ENCODE data around the gene VPS26C. TPM values are rescaled to one million over a fixed set of nuclear protein-coding genes. Genes with fewer than 3 reads are reported as not detected.
A peak's percentile ranks its signal among the peaks of the same experiment; 100 is the strongest.

VPS26C gene
- polyA plus RNA-seq, 5 donors = 33.1 to 43.4 (median 40.2) TPM

- no peak for DNase-seq
Observed at GRCh38 chr21:37206496-37206895, 60.6 kb downstream of the VPS26C start.

DNA sequence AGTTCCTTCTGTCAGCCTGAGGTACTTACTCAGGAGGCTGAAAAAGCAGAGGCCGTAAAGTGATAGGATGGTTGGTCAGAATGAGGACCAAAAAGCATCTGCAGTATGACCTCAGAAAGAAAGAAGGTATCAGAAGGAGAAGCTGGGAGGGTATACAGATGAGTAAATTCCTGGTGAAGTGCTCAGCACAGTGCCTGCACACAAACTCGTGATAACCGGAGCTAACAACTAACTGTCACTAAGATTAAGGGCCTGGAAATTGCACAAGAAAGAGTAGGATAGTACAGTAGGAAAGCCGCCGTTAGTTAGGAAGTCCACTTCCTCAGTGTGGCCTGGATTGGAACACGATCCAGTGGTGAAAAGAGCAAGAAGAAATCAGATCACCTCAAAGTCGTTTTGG is 62.6 kb downstream of the VPS26C start:
- DNase-seq = no peak

DNA sequence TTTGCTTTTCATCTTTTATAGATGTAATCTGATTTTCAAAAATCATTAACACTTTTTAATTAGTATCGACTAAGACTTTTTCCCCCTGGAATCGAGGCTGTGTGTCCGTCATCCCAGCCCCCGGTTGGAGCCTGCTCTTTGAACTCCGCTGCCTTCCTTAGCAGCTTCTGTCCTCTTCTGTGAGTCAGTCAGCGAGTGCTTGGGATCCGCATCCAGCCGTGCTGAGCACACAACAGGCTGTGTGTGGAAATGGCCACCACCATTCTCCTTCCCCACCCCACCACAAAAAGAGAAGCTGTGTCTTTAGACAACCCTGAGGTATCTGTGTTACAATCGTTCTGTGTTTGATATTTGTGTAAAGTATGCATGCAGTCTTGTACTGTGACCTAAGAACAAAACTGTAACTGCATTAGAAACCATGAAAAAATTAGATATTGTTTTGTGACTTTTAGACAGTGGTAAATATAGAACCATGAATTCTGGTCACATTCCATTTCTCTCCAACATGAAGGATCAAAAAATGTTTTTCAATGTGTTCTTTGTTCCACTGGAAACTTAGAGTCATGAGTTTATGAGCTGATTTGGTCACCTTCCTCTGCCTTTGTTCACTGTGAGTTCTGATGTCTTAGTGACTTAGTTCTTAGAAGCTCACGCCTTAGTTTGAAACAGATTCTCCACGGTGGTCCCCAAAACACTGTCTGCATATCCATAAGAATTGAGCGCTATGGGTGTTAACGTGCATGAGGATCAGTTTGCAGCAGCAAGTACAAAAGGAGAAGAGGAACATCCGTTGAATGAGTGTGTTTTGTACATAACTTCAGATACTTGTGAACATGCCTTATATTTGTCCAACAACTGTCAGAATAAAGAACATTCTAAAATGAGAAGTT is 64.7 kb downstream of the VPS26C start:
- no peak for DNase-seq

DNA sequence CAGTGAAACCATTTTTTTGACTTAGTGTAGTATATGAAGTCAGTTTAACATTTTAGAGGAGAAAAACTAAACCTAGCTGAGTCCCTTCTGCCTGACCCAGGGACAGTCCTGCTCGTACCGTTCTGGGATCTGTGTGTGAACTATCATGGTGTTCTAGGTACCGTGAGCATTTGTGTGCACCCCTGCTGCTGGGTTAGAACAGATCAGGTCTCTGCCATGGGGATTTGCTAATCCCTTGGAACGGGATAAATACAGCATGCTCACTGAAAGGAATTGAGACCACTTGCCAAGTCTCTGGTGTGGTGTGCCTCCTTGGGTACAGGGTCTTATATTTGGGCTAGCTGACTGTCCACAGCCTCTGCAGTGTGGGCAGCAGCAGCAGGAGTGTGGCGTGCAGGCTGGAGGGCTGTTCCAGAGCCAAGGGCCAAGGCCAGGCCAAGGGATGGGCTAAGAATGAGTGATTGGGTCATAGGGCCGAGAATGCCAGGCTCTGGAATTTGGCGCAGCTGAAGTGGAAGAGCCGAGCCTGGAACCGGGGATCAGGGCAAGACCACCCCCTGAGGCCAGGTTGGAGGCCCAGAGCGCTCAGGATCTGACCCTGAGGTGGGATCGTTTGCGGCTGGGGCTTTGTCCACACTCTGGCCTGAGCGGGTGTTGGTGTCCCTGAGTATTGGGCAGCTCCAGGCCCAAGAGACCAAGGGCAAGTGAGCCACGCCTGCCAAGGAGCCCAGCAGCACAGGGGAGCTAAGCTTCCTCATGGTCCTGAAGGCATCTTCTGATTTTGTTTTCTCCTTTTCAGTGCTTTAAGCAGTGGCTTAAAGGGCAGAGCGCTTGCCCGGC is 66.3 kb downstream of the VPS26C start:
- DNase-seq = no peak

- DNase-seq = no peak
Observed at GRCh38 chr21:37199057-37199924, 67.8 kb downstream of the VPS26C start.

DNA sequence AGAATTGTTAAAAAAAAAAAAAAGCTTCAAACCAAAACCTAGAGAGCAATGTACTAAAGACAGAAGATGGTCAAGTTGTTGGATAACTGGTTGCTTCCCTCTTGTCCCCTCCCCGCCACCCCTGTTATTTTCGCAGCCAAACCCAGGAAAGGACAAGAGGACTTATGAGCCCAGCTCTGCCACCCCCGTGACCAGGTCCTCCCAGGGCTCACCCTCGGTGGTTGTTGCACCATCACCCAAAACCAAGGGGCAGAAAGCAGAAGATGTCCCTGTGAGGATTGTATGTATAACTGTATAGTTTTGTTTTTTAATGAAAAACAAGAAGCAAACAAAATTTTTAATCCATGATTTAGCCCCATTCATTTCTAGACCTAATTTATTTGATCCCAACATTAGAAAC is 69.4 kb downstream of the VPS26C start:
- DNase-seq = no peak

GRCh38 chr21:37196847-37197246 is 70.3 kb downstream of the VPS26C start:
- DNase-seq = no peak

DNA sequence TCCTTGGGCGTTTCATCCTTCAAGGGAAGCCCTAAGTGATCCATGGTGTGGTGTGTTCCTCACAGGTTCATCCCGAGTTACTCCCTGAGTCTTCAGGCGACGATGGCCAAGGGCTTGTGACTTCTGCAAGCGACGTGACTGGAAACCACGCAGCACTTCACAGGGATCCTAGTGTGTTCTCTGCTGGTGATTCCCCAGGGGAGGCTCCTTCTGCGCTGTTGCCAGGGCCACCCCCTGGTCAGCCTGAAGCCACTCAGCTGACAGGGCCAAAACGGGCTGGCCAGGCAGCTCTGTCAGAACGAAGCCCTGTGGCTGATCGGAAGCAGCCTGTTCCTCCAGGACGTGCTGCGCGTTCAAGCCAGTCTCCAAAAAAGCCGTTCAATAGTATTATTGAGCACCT is 71.5 kb downstream of the VPS26C start:
- DNase-seq = no peak

- no peak for DNase-seq
Observed at GRCh38 chr21:37195059-37195458, 72.1 kb downstream of the VPS26C start.

DNA sequence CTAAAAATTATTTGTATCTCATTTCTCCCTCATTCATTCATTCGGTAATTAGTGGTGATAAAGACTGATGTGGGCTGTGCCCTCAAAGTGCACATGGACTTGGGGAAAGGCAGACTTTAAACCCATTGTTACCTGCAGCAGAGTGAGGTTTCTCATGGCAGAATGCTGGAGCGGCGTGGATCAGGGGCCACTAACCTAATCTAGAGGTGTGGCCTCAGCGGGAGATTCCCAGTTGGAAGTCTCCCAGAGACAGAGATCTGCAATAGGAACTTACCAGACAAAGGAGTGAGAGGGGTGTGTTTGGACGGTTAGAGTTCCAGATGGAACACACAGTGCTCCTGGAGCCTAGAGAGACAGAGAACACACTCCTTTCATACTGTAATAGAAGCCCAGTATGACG is 73.5 kb downstream of the VPS26C start:
- no peak for DNase-seq

DNA sequence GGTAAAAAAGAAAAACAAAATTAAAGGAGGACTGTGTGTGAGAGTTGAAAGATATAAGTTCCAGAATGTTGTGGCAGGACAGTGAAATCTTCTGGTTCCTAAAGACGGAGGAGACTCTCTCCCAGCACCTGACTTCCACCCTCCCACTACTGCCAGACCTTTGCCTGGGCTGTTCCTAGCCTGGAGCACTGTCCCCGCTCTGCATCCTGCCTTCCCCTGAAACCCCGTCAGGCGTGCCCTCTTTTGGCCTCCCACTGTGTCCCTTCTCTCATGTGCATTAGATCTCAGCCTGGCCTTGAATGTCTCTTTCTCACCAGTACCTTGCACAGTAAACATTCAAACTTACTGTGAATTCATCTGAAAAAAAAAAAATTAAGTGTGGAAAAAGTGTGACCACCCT is 74.1 kb downstream of the VPS26C start:
- DNase-seq = no peak

DNA sequence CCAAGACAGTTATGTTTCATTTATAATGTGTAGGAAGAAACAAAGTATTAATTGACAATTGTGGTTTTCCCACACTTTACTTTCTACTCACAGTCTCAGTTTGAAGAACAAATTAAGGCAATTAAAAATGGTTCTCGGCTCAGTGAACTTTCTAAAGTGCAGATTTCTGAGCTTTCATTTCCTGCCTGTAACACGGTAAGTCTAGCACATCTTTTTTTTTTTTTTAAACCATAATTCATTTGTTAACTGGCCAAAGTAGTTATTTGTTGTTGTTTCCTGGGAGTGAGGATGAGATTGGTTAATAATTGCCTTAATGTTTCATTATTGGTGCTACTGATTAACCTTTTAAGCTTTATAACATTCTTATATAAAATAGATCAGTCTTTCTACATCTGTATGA is 75.1 kb downstream of the VPS26C start:
- DNase-seq = no peak

DNA sequence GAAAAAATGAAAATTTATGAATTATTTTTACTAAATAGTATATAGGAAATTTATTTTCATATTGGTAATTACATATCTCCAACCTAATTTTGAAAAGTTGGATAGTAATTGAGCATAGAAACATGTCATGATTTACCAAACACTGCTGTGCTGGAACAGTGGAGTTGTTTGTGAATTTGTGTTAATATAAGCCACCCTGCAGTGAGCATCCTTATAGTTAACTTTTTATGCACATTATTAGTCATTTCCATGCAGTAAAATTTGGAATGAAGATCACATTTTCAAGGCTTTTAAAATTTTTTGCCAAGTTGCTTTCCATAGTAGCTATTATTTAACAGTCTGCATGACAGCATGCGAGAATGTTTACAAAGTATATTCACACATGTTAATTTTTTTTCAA is 78.3 kb downstream of the VPS26C start:
- DNase-seq = no peak

DNA sequence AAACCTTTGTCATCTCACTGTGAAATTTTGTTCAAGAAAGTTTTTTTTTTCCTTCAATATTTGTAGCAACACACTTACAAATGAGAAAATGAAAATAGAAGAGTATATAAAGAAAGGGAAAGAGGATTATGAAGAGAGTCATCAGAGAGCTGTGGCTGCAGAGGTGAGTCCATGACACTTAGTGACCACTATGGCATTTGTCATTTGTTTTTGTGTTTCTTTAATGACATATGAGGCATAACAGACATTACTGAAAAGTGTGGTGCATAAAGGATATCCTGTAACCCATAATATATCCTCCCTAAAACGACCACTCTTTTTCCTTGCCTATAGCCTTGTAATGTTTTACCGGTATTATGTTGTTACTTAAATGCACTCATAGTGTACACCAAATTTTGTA is 80.2 kb downstream of the VPS26C start:
- DNase-seq = no peak

GRCh38 chr21:37184784-37185593 is 82.1 kb downstream of the VPS26C start:
- no peak for DNase-seq

DNA sequence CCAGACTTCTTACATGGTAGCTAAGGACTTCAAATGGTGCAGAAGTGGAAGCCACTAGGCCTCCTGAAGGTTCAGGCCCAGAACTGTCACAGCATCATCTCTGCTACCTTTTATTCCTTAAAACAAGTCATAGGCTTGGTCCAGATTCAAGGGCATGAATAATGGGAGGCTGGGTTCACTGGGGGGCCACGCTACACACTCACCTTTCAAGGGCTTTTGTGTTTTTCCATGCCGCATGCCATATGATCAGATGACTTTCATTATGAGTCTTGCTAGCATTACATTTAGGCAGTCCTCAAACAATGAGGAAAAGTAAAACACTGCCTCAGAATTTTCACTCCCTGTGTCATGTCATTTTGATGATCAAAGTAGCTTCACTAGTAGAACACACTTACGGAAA is 83.4 kb downstream of the VPS26C start:
- DNase-seq = no peak

DNA sequence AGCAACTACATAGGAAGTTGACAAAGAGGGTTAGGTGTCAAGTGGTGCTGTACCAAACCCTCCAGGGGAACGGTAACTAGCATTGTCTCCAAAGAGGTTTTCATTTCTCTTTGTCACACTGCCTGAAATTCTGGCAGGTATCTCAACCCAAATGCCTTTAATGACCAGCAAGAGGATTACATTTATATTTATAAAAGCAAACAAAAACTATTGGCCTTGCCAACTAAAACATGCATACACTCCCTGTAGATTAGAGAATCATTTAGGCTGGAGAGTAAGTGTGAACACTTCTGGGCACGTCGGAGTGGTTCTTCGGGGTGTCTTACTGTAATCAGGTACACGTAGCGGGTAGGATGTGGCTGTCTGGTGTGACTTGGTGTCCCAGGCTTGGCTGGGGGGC is 84.9 kb downstream of the VPS26C start:
- DNase-seq = no peak

GRCh38 chr21:37181059-37181458 is 86.1 kb downstream of the VPS26C start:
- DNase-seq = no peak

DNA sequence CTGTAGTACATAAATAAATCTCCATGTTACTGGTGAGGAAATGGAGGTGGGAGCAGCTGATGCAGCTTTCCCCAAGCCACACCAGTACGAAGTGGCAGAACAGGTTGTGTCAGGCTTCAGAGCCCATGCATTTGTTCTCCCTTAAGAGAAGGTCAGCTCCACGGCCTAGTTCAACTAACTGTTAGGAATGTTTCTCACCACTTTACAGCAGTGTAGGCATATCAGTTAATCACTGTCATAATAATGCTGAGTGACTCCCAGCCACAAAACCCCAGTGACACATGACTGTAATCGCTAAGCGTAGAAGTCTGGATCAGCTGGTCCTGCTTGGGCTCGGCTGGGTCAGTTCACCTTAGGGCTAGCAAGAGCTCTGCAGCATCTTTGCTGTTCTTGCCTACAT is 90.4 kb downstream of the VPS26C start:
- peak in 1 of 2 donors; percentile 13 for DNase-seq
